Islet precursor cell (in vitro differentiated cells): ENCODE data around the gene NOL7.

ENCODE experiments used
- DNase-seq: peaks from one replicate; pipeline ENCODE4 v3.0.0-alpha.2; 2018

NOL7 gene

GRCh38 chr6:13660273-13660672, 45.1 kb downstream of the NOL7 start:
- DNase-seq: no peak

DNA sequence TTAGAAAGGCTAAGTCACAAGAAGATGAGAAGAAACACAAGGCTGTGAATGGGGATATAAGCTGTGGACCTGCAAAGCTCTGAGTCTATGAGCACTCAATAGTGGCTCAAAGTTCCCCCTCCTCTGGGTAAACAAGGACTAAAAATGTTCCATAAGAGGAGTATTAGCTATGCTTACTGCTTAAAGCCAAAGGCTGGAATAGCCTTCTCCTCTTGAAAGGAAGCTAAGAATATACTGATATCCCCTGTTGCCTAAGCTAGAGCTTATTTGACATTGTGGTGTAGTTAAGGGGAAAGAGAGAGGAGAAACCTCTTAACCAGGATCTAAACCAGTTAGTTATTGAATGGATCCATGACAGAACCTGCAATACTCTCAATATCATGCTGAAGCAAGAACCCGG, 45.8 kb downstream of the NOL7 start:
- DNase-seq: no peak

GRCh38 chr6:13661647-13662046, 46.5 kb downstream of the NOL7 start:
- DNase-seq: no peak

DNA sequence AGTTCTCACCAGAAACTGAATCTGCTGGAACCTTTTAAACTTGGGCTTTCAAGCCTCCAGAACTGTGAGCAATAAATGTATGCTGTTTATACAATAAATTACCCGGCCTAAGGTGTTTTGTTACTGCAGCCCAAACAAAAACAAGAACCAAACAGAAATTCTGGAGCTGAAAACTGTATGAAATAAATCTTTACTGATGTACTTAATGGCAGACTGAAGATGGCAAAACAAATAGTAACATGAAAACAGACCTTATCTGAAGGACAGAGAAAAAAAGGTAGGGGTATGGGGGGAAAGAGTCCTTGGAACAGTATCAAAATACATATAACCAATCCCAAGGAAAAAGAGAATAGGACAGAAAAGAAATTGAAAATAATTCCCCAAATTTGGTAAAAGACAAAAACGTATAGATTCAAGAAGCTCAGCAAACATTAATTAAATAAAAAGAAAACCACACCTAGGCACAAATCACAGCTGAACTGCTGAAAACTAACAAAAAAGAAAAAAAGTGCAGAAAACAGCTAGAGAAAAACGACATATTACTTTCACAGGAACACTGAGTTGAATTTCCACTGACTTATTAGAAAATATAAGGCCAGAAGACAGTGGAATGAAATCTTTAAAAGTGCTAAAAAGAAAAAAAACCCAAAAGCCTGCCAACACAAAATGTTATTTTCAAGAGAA, 47.7 kb downstream of the NOL7 start:
- DNase-seq: no peak

- DNase-seq: no peak
These were observed 48.9 kb downstream of the NOL7 start for GRCh38 chr6:13663986-13664385.

DNA sequence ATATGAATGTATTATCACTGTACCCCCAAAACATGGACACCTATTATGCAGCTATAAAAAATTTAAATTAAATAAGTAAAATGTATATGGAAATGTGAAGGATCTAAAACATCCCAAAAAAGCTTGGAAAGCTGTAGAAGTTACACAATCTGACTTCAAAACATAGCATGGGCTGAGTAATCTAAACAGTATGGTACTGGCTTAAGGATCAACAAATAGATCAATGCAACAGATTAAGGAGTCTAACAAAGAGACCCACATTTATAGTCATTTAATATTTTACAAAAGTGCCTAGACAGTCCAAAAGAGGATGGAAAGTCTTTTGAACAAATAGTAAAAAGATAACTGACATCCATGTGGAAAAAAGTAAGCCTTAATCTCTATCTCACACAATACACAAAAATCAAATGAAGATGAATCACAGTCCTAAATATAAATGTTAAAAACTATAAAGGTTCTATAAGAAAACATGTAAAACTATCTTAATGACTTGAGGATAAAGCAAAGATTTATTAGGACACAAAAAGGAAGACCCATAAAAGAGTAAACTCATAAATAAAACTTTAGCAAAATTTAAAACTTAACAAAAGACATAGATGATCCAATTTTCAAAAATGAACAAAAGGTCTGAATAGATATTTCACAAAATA, 49.7 kb downstream of the NOL7 start:
- DNase-seq: no peak

GRCh38 chr6:13666194-13667105, 51.3 kb downstream of the NOL7 start:
- no peak for DNase-seq

DNA sequence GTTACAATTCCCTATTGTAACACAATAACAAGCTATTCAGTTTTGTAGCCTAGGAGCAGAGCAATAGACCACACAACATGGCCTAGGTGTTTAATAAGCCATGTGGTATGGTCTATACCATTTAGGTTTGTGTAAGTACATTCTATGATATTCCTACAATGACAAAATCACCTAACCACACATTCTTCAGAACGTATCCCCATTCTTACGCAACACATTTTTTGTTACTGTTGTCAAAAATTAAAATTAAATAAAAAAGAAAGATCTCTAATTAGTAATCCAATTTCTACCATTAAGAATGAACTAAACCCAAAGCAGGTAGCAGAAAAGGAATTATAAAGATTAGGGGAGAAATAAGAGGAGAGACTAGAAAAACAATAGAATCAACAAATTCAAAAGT, 52.5 kb downstream of the NOL7 start:
- DNase-seq: no peak

DNA sequence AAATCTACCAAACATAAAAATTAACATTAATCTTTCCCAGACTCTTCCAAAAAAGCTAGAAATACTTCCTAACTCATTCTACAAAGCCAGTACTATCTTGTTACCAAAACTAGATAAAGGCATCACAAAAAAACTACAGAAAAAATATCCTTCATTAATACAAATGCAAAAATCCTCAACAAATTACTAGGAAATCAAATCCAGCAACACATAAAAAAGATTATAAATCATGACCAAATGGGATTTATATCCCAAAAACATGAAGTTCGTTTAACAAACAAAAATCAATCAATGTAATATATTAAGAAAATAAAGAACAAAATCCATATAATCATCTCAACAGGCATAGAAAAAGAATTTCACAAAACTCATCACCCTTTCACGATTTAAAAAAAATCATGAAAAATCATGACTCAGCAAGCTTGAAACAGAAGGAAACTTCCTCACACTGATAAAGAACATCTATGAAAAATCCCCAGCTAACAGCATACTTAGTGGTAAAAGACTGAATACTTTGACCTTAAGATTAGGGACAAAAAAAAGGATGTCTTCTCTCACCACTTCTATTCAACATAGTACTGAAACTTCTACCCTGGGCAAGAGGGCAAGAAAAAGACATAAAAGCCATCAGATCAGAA, 53.3 kb downstream of the NOL7 start:
- DNase-seq: no peak

GRCh38 chr6:13669476-13669875, 54.3 kb downstream of the NOL7 start:
- DNase-seq: no peak
